ENCODE results near the gene CLOCK. TPM values are rescaled to one million over a fixed set of nuclear protein-coding genes. Genes with fewer than 3 reads are reported as not detected.

Gene CLOCK
- total RNA-seq, 4 donors from 2014 or later: 21.9 to 60.7 (median 34.2) TPM

- peak; percentile 43 to 49 for ATAC-seq
- Histone ChIP-seq H3K4me3 (peak overlapping the region; percentile 72 to 95 (median 77)), H3K27me3 (no peaks in the 10 kb centered on the region), H3K9me3 (no peaks in the 10 kb centered on the region), H3K27ac (peak overlapping the region; percentile 83 to 96 (median 91)), H3K36me3 (no peaks in the 10 kb centered on the region), H3K4me1 (peaks cover 32 to 39% of the 10 kb centered on the region in 2 donors)
- in situ Hi-C loops (cut with MboI; ENCODE audit: low sequenced_read_pairs in 4 of 4): loop anchor here in 1 of 4 donors (10.0 kb wide), 2 partner anchors 52 to 148 kb away; partner anchors contain the start of genes CLOCK and SRD5A3
- intact Hi-C loops (cut with DNase I; ENCODE audit: low total_unique reads): loop anchor here (5.0 kb wide), 2 partner anchors 456 to 471 kb away; partner anchors contain the start of gene EXOC1
- TF ChIP-seq CTCF (IDR thresholded peaks at IDR 0.05 in 4 of 5, conservative IDR thresholded peaks at IDR 0.05 in 1 of 5) (no peak), POLR2A (IDR thresholded peaks at IDR 0.05) (no peak)
- DNase-seq: peak in 1 of 2 donors; percentile 31
These were observed 150.2 kb downstream of the CLOCK start for GRCh38 chr4:55396308-55397125.

GRCh38 chr4:55395529-55396307 is 151.0 kb downstream of the CLOCK start, which contains the start of gene TMEM165:
Gene TMEM165, plus strand, starts transcription at chr4:55395957. Its CDS starts 233 bp downstream, at chr4:55396190.
- Histone ChIP-seq H3K36me3 (no peaks in the 10 kb centered on the region), H3K27ac (peak within 1 kb of the TSS; percentile 83 to 96 (median 91)), H3K27me3 (no peaks in the 10 kb centered on the region), H3K4me3 (peak within 1 kb of the TSS; percentile 72 to 95 (median 77)), H3K4me1 (peaks cover 32 to 38% of the 10 kb centered on the region in 2 donors), H3K9me3 (no peaks in the 10 kb centered on the region)
- peak; percentile 89 to 90 for ATAC-seq
- in situ Hi-C loops (cut with MboI; ENCODE audit: low sequenced_read_pairs in 4 of 4) (loop anchor here in 1 of 4 donors (10.0 kb wide), 2 partner anchors 51 to 149 kb away; partner anchors contain the start of genes CLOCK and SRD5A3), intact Hi-C loops (cut with DNase I; ENCODE audit: low total_unique reads) (loop anchor here (1.0 to 5.0 kb wide), 4 partner anchors 49 to 472 kb away; partner anchors contain the start of genes CLOCK, EXOC1 and SRD5A3)
- peak; percentile 88 for DNase-seq
- peak in 1 of 5 experiments; percentile 15 for TF ChIP-seq CTCF (IDR thresholded peaks at IDR 0.05 in 4 of 5, conservative IDR thresholded peaks at IDR 0.05 in 1 of 5)
- TF ChIP-seq POLR2A (IDR thresholded peaks at IDR 0.05): peak; percentile 92 to 93

DNA sequence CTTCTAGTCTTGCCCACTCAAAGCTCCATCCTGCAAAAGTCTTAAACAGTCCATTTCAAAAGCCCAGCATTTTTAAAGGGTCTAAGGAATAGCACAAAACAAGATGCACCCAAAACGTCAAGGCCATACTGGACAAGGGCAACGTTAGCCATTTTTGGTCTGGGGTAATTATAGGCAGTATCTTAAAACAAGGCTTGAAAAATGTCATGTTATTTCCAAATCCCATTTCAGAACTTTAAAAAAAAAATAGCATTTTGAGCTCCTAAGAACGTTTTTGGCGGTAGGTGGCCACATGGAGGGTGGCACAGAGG is 151.5 kb downstream of the CLOCK start:
- Histone ChIP-seq H3K27ac (peak overlapping the region; percentile 83 to 96 (median 91)), H3K4me1 (peaks cover 32 to 35% of the 10 kb centered on the region in 2 donors), H3K36me3 (no peaks in the 10 kb centered on the region), H3K27me3 (no peaks in the 10 kb centered on the region), H3K9me3 (no peaks in the 10 kb centered on the region), H3K4me3 (peak overlapping the region; percentile 72 to 95 (median 77))
- ATAC-seq (no peak), DNase-seq (no peak)
- in situ Hi-C loops (cut with MboI; ENCODE audit: low sequenced_read_pairs in 4 of 4): loop anchor here in 1 of 4 donors (10.0 kb wide), 2 partner anchors 50 to 150 kb away; partner anchors contain the start of genes CLOCK and SRD5A3
- TF ChIP-seq CTCF (IDR thresholded peaks at IDR 0.05 in 4 of 5, conservative IDR thresholded peaks at IDR 0.05 in 1 of 5): peak in 1 of 5 experiments; percentile 11
- no peak for TF ChIP-seq POLR2A (IDR thresholded peaks at IDR 0.05)
- intact Hi-C loops (cut with DNase I; ENCODE audit: low total_unique reads): loop anchor here (1.0 to 5.0 kb wide), 4 partner anchors 49 to 472 kb away; partner anchors contain the start of genes CLOCK, EXOC1 and SRD5A3

GRCh38 chr4:55393461-55394320 is 153.0 kb downstream of the CLOCK start:
- Histone ChIP-seq H3K4me3 (no peak overlapping the region), H3K4me1 (peaks cover 21 to 25% of the 10 kb centered on the region in 2 donors), H3K9me3 (no peaks in the 10 kb centered on the region), H3K27me3 (no peaks in the 10 kb centered on the region), H3K36me3 (no peaks in the 10 kb centered on the region), H3K27ac (no peak overlapping the region)
- ATAC-seq (no peak), DNase-seq (no peak)
- intact Hi-C loops (cut with DNase I; ENCODE audit: low total_unique reads) (no loop called here), in situ Hi-C loops (cut with MboI; ENCODE audit: low sequenced_read_pairs in 4 of 4) (loop anchor here in 1 of 4 donors (10.0 kb wide), 2 partner anchors 49 to 151 kb away; partner anchors contain the start of genes CLOCK and SRD5A3)
- TF ChIP-seq POLR2A (IDR thresholded peaks at IDR 0.05): no peak
- TF ChIP-seq CTCF (IDR thresholded peaks at IDR 0.05 in 4 of 5, conservative IDR thresholded peaks at IDR 0.05 in 1 of 5): no peak
